Colon (tissue), 2 donors: ENCODE data around the gene HECTD3.
"Not testable (repeated sequence)": the region's sequence is repeated elsewhere in the genome, so short reads cannot be mapped to it uniquely, and the experiment has no call there.

Experiments used
- FAIRE-seq: peaks from 2 replicates; lab custom pipeline; 2012; peaks lifted over from hg19 to GRCh38; lab: Jason Lieb, UNC
- donor health status: control.
- donor health status: control.

The HECTD3 gene

GRCh38 chr1:45014321-45015028 lies 3.4 kb upstream of the HECTD3 start:
- no peak for FAIRE-seq

GRCh38 chr1:45013551-45014209 lies 2.6 kb upstream of the HECTD3 start:
- no peak for FAIRE-seq

- no peak for FAIRE-seq
Observed at GRCh38 chr1:45012639-45013278, 1.6 kb upstream of the HECTD3 start.

GRCh38 chr1:45011837-45012638 lies 914 bp upstream of the HECTD3 start, which contains the start of gene UROD:
Gene UROD (plus strand): TSS chr1:45012254. CDS start chr1:45012266, 12 bp downstream.
- no peak for FAIRE-seq

- no peak for FAIRE-seq
Observed at GRCh38 chr1:45009956-45010854, 919 bp downstream of the HECTD3 start.

- FAIRE-seq = no peak
Observed at GRCh38 chr1:45009296-45009865, 1.7 kb downstream of the HECTD3 start.

GRCh38 chr1:45008516-45008915 lies 2.6 kb downstream of the HECTD3 start:
- no peak for FAIRE-seq

GRCh38 chr1:45008076-45008475 lies 3.0 kb downstream of the HECTD3 start:
- no peak for FAIRE-seq

- no peak for FAIRE-seq
Observed at GRCh38 chr1:45007311-45007710, 3.8 kb downstream of the HECTD3 start.

GRCh38 chr1:45005761-45006160 lies 5.4 kb downstream of the HECTD3 start:
- FAIRE-seq = no peak

GRCh38 chr1:45004281-45004920 lies 6.7 kb downstream of the HECTD3 start:
- FAIRE-seq = no peak

GRCh38 chr1:45003741-45004140 lies 7.4 kb downstream of the HECTD3 start:
- FAIRE-seq = no peak

GRCh38 chr1:45002650-45003645 lies 8.2 kb downstream of the HECTD3 start:
- FAIRE-seq = no peak

- FAIRE-seq = not testable (repeated sequence)
Observed at GRCh38 chr1:45001576-45001975, 9.5 kb downstream of the HECTD3 start.

- no peak for FAIRE-seq
Observed at GRCh38 chr1:45001011-45001481, 10.1 kb downstream of the HECTD3 start.

GRCh38 chr1:44999232-44999631 lies 11.9 kb downstream of the HECTD3 start:
- FAIRE-seq = no peak

- FAIRE-seq = no peak
Observed at GRCh38 chr1:44995467-44996238, 15.5 kb downstream of the HECTD3 start.

GRCh38 chr1:44994309-44994898 lies 16.7 kb downstream of the HECTD3 start:
- no peak for FAIRE-seq
